Transverse colon (tissue), 4 donors: ENCODE data around the gene MANSC4.

Experiments
- CTCF ChIP-seq, 5 experiments: fragments of 200-600 bp in 3 of 5; fragments of 450-650 bp in 2 of 5; sonication (generic) in 3 of 5; IDR thresholded peaks; 1 replicate in 2 of 5; 2 replicates in 3 of 5; pipeline ENCODE4 v1.5.1; 2016 to 2017; ENCODE audit warnings: antibody characterized with exemption in 5 of 5, inconsistent platforms in 3 of 5, mild to moderate bottlenecking in 2 of 5, moderate library complexity in 1 of 5
- POLR2A ChIP-seq: fragments of 450-650 bp; IDR thresholded peaks from one replicate; pipeline ENCODE4 v1.6.1; 2016; ENCODE audit warnings: antibody characterized with exemption, mild to moderate bottlenecking, moderate library complexity
- POLR2AphosphoS5 ChIP-seq, 3 donors: sonication (generic); formaldehyde crosslinking; IDR thresholded peaks; one replicate each; pipeline ENCODE4 v1.6.1; 2016; ENCODE audit warnings: antibody characterized with exemption in 3 of 3

- TF ChIP-seq CTCF (IDR thresholded peaks at IDR 0.05) (no peak), POLR2AphosphoS5 (IDR thresholded peaks at IDR 0.05) (no peak), POLR2A (no peak)
Measured at GRCh38 chr12:27810756-27811155, 30.7 kb upstream of the MANSC4 start.
